CD14-positive monocyte (primary cell): Measurements from ENCODE around the gene ERLIN1. TPM values are rescaled to one million over a fixed set of nuclear protein-coding genes. Genes with fewer than 3 reads are reported as not detected.

ENCODE experiments used
- DNase-seq, 3 donors: peaks; one replicate each; pipeline ENCODE4 v3.0.0-alpha.2; 2011 to 2022
- H2AFZ ChIP-seq: 2 replicates; pipeline ENCODE4 v1.6.0; 2012; ENCODE audit warnings: mild to moderate bottlenecking, low read depth, low read length, inconsistent platforms; ENCODE audit not compliant: insufficient read depth, poor library complexity, severe bottlenecking
- H3K27ac ChIP-seq, 2 donors: 1 replicate in 1 of 2; 2 replicates in 1 of 2; pipeline ENCODE4 v1.5.1; 2012 to 2013; ENCODE audit warnings: low read length in 2 of 2, control low read depth in 1 of 2, inconsistent platforms in 1 of 2, low read depth in 1 of 2, mild to moderate bottlenecking in 1 of 2
- H3K27me3 ChIP-seq, 2 donors: one replicate each; pipeline versions ENCODE4 v1.6.0 to v1.6.1; 2011 to 2013; ENCODE audit warnings: low read length in 2 of 2; ENCODE audit not compliant: control insufficient read depth in 2 of 2, insufficient read depth in 2 of 2
- H3K36me3 ChIP-seq, 2 donors: replicated peaks in 1 of 2; 1 replicate in 1 of 2; 2 replicates in 1 of 2; pipeline versions ENCODE4 v1.5.1 to v1.6.1; 2012 to 2013; ENCODE audit warnings: low read length in 2 of 2, control low read depth in 1 of 2, inconsistent platforms in 1 of 2, mild to moderate bottlenecking in 1 of 2; ENCODE audit not compliant: insufficient read depth in 2 of 2, control insufficient read depth in 1 of 2
- H3K4me1 ChIP-seq, 2 donors: 1 replicate in 1 of 2; 2 replicates in 1 of 2; pipeline versions ENCODE4 v1.5.1 to v1.6.1; 2012 to 2013; ENCODE audit warnings: low read length in 2 of 2, control low read depth in 1 of 2, inconsistent platforms in 1 of 2, mild to moderate bottlenecking in 1 of 2, moderate library complexity in 1 of 2; ENCODE audit not compliant: insufficient read depth in 2 of 2, control insufficient read depth in 1 of 2
- H3K4me2 ChIP-seq: replicated peaks from 2 replicates; pipeline ENCODE3; 2012; ENCODE audit warnings: low read length, moderate library complexity, mild to moderate bottlenecking; ENCODE audit not compliant: poor library complexity, severe bottlenecking; ENCODE audit errors: extremely low read depth
- H3K4me3 ChIP-seq, 3 experiments: fragments of 200-600 bp in 1 of 3; sonication (generic) in 1 of 3; replicated peaks in 1 of 3; 1 replicate in 2 of 3; 2 replicates in 1 of 3; pipeline ENCODE4 v1.5.1; 2011 to 2013; ENCODE audit warnings: low read length in 3 of 3, mild to moderate bottlenecking in 3 of 3, control low read depth in 2 of 3, low read depth in 2 of 3, inconsistent platforms in 1 of 3, moderate library complexity in 1 of 3
- H3K79me2 ChIP-seq: 2 replicates; pipeline ENCODE4 v1.6.0; 2012; ENCODE audit warnings: mild to moderate bottlenecking, control low read depth, inconsistent platforms, low read length, moderate library complexity; ENCODE audit not compliant: insufficient read depth
- H3K9ac ChIP-seq: 2 replicates; pipeline ENCODE4 v1.6.0; 2017; ENCODE audit warnings: low read length, mild to moderate bottlenecking; ENCODE audit not compliant: insufficient read depth, poor library complexity, severe bottlenecking
- H3K9me3 ChIP-seq, 2 donors: replicated peaks in 1 of 2; 1 replicate in 1 of 2; 2 replicates in 1 of 2; pipeline versions ENCODE4 v1.5.1 to v1.6.1; 2012 to 2013; ENCODE audit warnings: low read length in 2 of 2, control low read depth in 1 of 2; ENCODE audit not compliant: control insufficient read depth in 1 of 2, insufficient read depth in 1 of 2
- H4K20me1 ChIP-seq: 2 replicates; pipeline ENCODE4 v1.6.0; 2012; ENCODE audit warnings: mild to moderate bottlenecking, low read length, control low read depth, moderate library complexity; ENCODE audit not compliant: insufficient read depth
- H3K27ac Mint-ChIP-seq, 7 donors: one replicate each; pipeline ENCODE4 v1.8.0; 2020; ENCODE audit warnings: mild to moderate bottlenecking in 7 of 7, mixed read lengths in 7 of 7, moderate library complexity in 6 of 7, inconsistent platforms in 2 of 7
- H3K27me3 Mint-ChIP-seq, 3 donors: one replicate each; pipeline ENCODE4 v1.8.0; 2021 to 2022; ENCODE audit warnings: low read depth in 3 of 3, mild to moderate bottlenecking in 3 of 3, mixed read lengths in 3 of 3, moderate library complexity in 3 of 3, inconsistent platforms in 1 of 3
- H3K36me3 Mint-ChIP-seq, 2 donors: one replicate each; pipeline ENCODE4 v1.8.0; 2020; ENCODE audit warnings: mixed read lengths in 2 of 2, inconsistent platforms in 1 of 2, mild to moderate bottlenecking in 1 of 2
- H3K4me1 Mint-ChIP-seq: one replicate; pipeline ENCODE4 v1.8.0; 2020; ENCODE audit warnings: mild to moderate bottlenecking, mixed read lengths
- H3K4me3 Mint-ChIP-seq, 2 donors: one replicate each; pipeline ENCODE4 v1.8.0; 2020; ENCODE audit warnings: mild to moderate bottlenecking in 2 of 2, mixed read lengths in 2 of 2, moderate library complexity in 1 of 2
- H3K9me3 Mint-ChIP-seq, 7 donors: one replicate each; pipeline ENCODE4 v1.8.0; 2020 to 2022; ENCODE audit warnings: mixed read lengths in 7 of 7, mild to moderate bottlenecking in 6 of 7, moderate library complexity in 6 of 7, inconsistent platforms in 2 of 7
- CTCF ChIP-seq: fragments of 200-600 bp; IDR thresholded peaks from one replicate; pipeline ENCODE4 v1.8.0; 2022; ENCODE audit warnings: antibody characterized with exemption, mild to moderate bottlenecking
- WGBS: methylation state at CpG from one replicate; pipeline ENCODE4 v1.1.5; 2013; ENCODE audit warnings: missing lambda C conversion rate; ENCODE audit not compliant: insufficient coverage; 5-methylcytosine and 5-hydroxymethylcytosine counted together
- intact Hi-C, 2 donors: fragments of 100-400 bp; cut with micrococcal nuclease; formaldehyde crosslinking; loops; one replicate each; pipeline versions ENCODE4 v1.15.0 to v1.15.1; 2023
- polyA plus RNA-seq, 3 donors: library from polyadenylated mRNA; depleted of rRNA in 1 of 3; unstranded in 2 of 3; stranded (reverse) in 1 of 3; fragments of 300-500 nt in 2 of 3; fragments of >200 nt in 1 of 3; fragmentation: Illumina TruSeq in 2 of 3; gene quantifications; 1 replicate in 2 of 3; 2 replicates in 1 of 3; pipeline ENCODE4 v1.2.3, GENCODE V29; 2012 to 2021

Gene ERLIN1
- polyA plus RNA-seq, 3 donors = 14.5 to 31.4 (median 18.7) TPM

GRCh38 chr10:100141446-100142087 lies 44.3 kb downstream of the ERLIN1 start:
- Histone ChIP-seq H3K27me3 (peaks cover 0 to 3% of the 10 kb centered on the region in 2 donors), H3K4me2 (no peak overlapping the region), H3K4me1 (no peaks in the 10 kb centered on the region), H3K79me2 (no peaks in the 10 kb centered on the region), H3K9me3 (no peaks in the 10 kb centered on the region), H3K27ac (no peak overlapping the region), H4K20me1 (no peaks in the 10 kb centered on the region), H3K36me3 (no peaks in the 10 kb centered on the region), H3K9ac (no peak overlapping the region), H3K4me3 (no peak overlapping the region), H2AFZ (no peak overlapping the region)
- no peak for DNase-seq
- 100% methylated on average over 1 of the region's 5 CpGs for WGBS
- Mint-ChIP-seq H3K4me3 (no peak overlapping the region), H3K4me1 (no peaks in the 10 kb centered on the region), H3K36me3 (no peaks in the 10 kb centered on the region), H3K27ac (no peak overlapping the region), H3K9me3 (peaks cover 0 to 3% (median 0%) of the 10 kb centered on the region in 7 donors), H3K27me3 (peaks cover 9 to 12% (median 9%) of the 10 kb centered on the region in 3 donors)
- intact Hi-C loops = no loop called here
- no peak for TF ChIP-seq CTCF

- H3K36me3 Mint-ChIP-seq = no peaks in the 10 kb centered on the region
- no peaks in the 10 kb centered on the region for H4K20me1 ChIP-seq
- H3K9me3 ChIP-seq = peaks cover 0 to 1% of the 10 kb centered on the region in 2 donors
- H3K9me3 Mint-ChIP-seq = peaks cover 0 to 9% (median 4%) of the 10 kb centered on the region in 7 donors
- intact Hi-C loops = no loop called here
- H3K9ac ChIP-seq = no peak overlapping the region
- H3K4me3 ChIP-seq = no peak overlapping the region
- no peak for DNase-seq
- H3K4me3 Mint-ChIP-seq = no peak overlapping the region
- peaks cover 0 to 3% of the 10 kb centered on the region in 2 donors for H3K27me3 ChIP-seq
- no peak overlapping the region for H3K27ac ChIP-seq
- H2AFZ ChIP-seq = no peak overlapping the region
- H3K4me1 ChIP-seq = no peaks in the 10 kb centered on the region
- no peaks in the 10 kb centered on the region for H3K36me3 ChIP-seq
- H3K27me3 Mint-ChIP-seq = peaks cover 8 to 11% (median 10%) of the 10 kb centered on the region in 3 donors
- no peaks in the 10 kb centered on the region for H3K4me1 Mint-ChIP-seq
- no peak overlapping the region for H3K27ac Mint-ChIP-seq
- no peak for TF ChIP-seq CTCF
- no peaks in the 10 kb centered on the region for H3K79me2 ChIP-seq
- H3K4me2 ChIP-seq = no peak overlapping the region
- WGBS = 100% methylated on average over 1 of the region's 4 CpGs
Observed at GRCh38 chr10:100140070-100140469, 45.8 kb downstream of the ERLIN1 start.
